Measurements from ENCODE around the gene SLC35F5. TPM values are rescaled to one million over a fixed set of nuclear protein-coding genes. Genes with fewer than 3 reads are reported as not detected.

Gene SLC35F5
- total and polyA plus RNA-seq, 4 donors = 15.3 to 70.8 (median 44.6) TPM

GRCh38 chr2:113754160-113754559, 2.3 kb downstream of the SLC35F5 start:
- H3K4me3 ChIP-seq (ENCODE audit: low read depth in 1 of 3, low read length in 3 of 3) = no peak overlapping the region
- H3K27me3 ChIP-seq (ENCODE audit: control insufficient read depth in 4 of 4, insufficient read depth in 4 of 4, low read length in 3 of 4) = no peaks in the 10 kb centered on the region
- no peak overlapping the region for H3K27ac ChIP-seq (ENCODE audit: low read depth in 1 of 2, low read length in 2 of 2)
- H3K36me3 ChIP-seq (ENCODE audit: control insufficient read depth in 4 of 4, insufficient read depth in 3 of 4, low read depth in 1 of 4, low read length in 3 of 4) = peaks cover 2 to 12% (median 7%) of the 10 kb centered on the region in 4 donors
- 90% methylated on average over 8 of the region's 8 CpGs for WGBS
- no peak overlapping the region for H3K9ac ChIP-seq (ENCODE audit: low read depth in 1 of 2, low read length in 2 of 2)
- H3K9me3 ChIP-seq (ENCODE audit: control insufficient read depth in 4 of 4, low read length in 3 of 4) = no peaks in the 10 kb centered on the region
- DNase-seq (ENCODE audit: low spot score) = no peak
- peaks cover 0 to 24% (median 18%) of the 10 kb centered on the region in 4 donors for H3K4me1 ChIP-seq (ENCODE audit: control insufficient read depth in 4 of 4, insufficient read depth in 4 of 4, low read length in 3 of 4)
- TF ChIP-seq RAD21 (IDR thresholded peaks at IDR 0.05) (no peak), JUND (IDR thresholded peaks at IDR 0.05) (no peak), REST (IDR thresholded peaks at IDR 0.05) (no peak), MAX (IDR thresholded peaks at IDR 0.05) (no peak), CTCF (IDR thresholded peaks at IDR 0.05; ENCODE audit: low read depth, low read length, missing input control) (no peak), GABPA (IDR thresholded peaks at IDR 0.05 in 1 of 2, conservative IDR thresholded peaks at IDR 0.05 in 1 of 2) (no peak), ZBTB33 (IDR thresholded peaks at IDR 0.05) (no peak), HNF4A (conservative IDR thresholded peaks at IDR 0.05) (no peak), FOXA1 (IDR thresholded peaks at IDR 0.05) (no peak)

- DNase-seq (ENCODE audit: low spot score) = no peak
- H3K36me3 ChIP-seq (ENCODE audit: control insufficient read depth in 4 of 4, insufficient read depth in 3 of 4, low read depth in 1 of 4, low read length in 3 of 4) = peaks cover 6 to 27% (median 20%) of the 10 kb centered on the region in 4 donors
- H3K9ac ChIP-seq (ENCODE audit: low read depth in 1 of 2, low read length in 2 of 2) = no peak overlapping the region
- no peak for TF ChIP-seq MAX (IDR thresholded peaks at IDR 0.05)
- TF ChIP-seq FOXA2 (IDR thresholded peaks at IDR 0.05) = no peak
- no peak for TF ChIP-seq REST (IDR thresholded peaks at IDR 0.05)
- no peak for TF ChIP-seq CTCF (IDR thresholded peaks at IDR 0.05; ENCODE audit: low read depth, low read length, missing input control)
- TF ChIP-seq HNF4G (IDR thresholded peaks at IDR 0.05) = no peak
- TF ChIP-seq SP1 (IDR thresholded peaks at IDR 0.05) = no peak
- no peak for TF ChIP-seq TAF1 (conservative IDR thresholded peaks at IDR 0.05)
- no peak for TF ChIP-seq FOXA1 (IDR thresholded peaks at IDR 0.05)
- TF ChIP-seq HNF4A (conservative IDR thresholded peaks at IDR 0.05) = no peak
- no peak for TF ChIP-seq RAD21 (IDR thresholded peaks at IDR 0.05)
- TF ChIP-seq ZBTB33 (IDR thresholded peaks at IDR 0.05) = no peak
- no peaks in the 10 kb centered on the region for H3K9me3 ChIP-seq (ENCODE audit: control insufficient read depth in 4 of 4, low read length in 3 of 4)
- 98% methylated on average over 4 of the region's 4 CpGs for WGBS
- H3K4me1 ChIP-seq (ENCODE audit: control insufficient read depth in 4 of 4, insufficient read depth in 4 of 4, low read length in 3 of 4) = peaks cover 0 to 13% (median 10%) of the 10 kb centered on the region in 4 donors
- no peak overlapping the region for H3K4me3 ChIP-seq (ENCODE audit: low read depth in 1 of 3, low read length in 3 of 3)
- no peaks in the 10 kb centered on the region for H3K27me3 ChIP-seq (ENCODE audit: control insufficient read depth in 4 of 4, insufficient read depth in 4 of 4, low read length in 3 of 4)
- H3K27ac ChIP-seq (ENCODE audit: low read depth in 1 of 2, low read length in 2 of 2) = no peak overlapping the region
These were observed 6.1 kb downstream of the SLC35F5 start for GRCh38 chr2:113750385-113750784.

Data from liver (tissue), 9 donors.